Raji (cell line): ENCODE data around the gene GRHPR.
A peak's percentile ranks its signal among the peaks of the same experiment; 100 is the strongest.

ENCODE experiments used
- POLR2A ChIP-seq: IDR thresholded peaks from 2 replicates; pipeline ENCODE4 v1.6.1; 2011; ENCODE audit warnings: low read depth, low read length, control low read depth; ENCODE audit not compliant: insufficient read depth

Gene GRHPR

GRCh38 chr9:37446401-37446800 lies 23.9 kb downstream of the GRHPR start:
- no peak for TF ChIP-seq POLR2A

DNA sequence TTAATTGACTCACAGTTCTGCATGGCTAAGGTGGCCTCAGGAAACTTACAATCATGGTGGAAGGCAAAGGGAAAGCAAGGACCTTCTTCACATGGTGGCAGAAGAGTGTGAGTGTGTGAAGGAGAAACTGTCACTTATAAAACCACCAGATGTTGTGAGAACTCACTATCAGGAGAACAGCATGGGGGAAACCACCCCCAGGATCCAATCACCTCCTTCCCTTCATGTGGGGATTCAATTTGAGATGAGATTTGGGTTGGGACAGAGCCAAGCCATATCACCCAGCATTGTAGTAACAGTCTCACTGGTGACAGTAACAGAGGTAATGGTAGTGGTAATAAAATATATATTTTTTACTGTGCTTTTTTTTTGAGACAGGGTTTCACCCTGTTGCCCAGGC lies 24.6 kb downstream of the GRHPR start:
- no peak for TF ChIP-seq POLR2A

- TF ChIP-seq POLR2A = no peak
These were observed 27.6 kb downstream of the GRHPR start for GRCh38 chr9:37449862-37450632.

- TF ChIP-seq POLR2A = no peak
These were observed 29.1 kb downstream of the GRHPR start for GRCh38 chr9:37451628-37452027.

DNA sequence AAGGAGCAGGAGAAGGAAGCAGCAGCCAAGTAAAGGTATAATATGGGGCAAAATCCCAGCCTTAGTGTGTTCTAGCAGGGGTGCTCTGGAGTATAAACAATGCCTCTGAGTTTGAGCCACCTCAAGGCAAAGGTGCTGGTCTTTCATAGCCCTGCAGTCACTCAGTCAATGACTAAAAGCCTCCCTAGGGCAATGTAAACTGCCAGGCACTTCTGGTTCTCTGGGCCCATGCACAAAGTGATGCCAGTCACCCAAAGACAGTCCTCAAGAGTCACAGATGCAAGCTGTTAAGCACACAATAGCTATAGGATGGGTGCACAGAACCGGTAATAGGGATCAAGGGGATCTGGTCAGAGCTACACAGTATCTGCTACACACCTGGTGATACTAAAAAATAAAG lies 30.1 kb downstream of the GRHPR start:
- no peak for TF ChIP-seq POLR2A

DNA sequence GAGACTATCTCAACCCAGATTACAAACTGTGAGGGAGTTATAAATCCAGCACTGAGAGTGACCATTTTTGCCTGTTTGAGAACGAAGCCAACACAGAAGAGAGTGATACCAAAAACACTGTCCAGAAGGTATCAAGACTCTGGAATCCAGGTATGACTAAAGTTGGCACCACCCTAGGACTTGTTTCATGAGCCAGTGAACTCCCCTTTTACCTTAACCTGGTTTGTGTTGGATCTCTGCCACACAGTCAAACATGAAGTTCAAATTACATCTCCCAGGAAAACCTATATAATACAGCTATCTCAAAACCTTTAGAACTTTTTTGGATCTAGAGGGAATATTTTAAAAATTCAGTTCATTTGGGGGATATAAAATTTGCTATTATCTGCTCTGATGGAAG lies 31.3 kb downstream of the GRHPR start:
- TF ChIP-seq POLR2A = no peak

- no peak for TF ChIP-seq POLR2A
These were observed 31.7 kb downstream of the GRHPR start for GRCh38 chr9:37454238-37454637.

DNA sequence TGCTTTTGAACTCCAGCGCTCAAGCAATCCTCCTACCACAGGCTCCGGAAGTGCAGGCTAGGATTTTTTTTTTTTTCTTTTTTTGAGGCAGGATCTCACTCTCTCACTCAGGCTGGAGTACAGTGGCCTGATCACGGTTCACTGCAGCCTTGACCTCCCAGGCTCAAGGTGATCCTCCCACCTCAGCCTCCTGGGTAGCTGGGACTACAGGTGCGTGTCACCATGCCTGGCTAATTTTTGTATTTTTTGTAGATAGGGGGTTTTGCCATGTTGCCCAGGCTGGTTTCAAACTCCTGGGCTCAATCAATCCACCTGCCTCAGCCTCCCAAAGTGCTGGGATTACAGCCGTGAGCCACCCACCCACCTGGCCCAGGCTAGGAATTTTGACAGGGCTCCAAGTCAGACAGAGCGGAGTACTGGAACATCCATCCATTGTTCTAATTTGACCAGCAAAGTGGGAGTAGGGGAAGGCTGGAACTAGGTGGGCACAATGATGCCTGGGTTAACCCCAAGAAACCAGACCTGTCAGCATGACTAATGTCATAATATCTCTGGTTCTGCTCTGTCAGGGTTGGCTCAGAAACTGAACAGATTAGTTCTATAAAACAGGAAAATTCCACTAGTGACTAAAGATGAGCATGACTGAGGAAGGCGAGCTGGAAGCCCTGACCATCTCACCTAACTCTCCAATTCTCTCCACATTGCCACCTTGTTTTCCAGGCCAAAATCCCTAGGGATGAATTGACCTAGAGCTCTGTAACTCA lies 33.6 kb downstream of the GRHPR start:
- TF ChIP-seq POLR2A = no peak

DNA sequence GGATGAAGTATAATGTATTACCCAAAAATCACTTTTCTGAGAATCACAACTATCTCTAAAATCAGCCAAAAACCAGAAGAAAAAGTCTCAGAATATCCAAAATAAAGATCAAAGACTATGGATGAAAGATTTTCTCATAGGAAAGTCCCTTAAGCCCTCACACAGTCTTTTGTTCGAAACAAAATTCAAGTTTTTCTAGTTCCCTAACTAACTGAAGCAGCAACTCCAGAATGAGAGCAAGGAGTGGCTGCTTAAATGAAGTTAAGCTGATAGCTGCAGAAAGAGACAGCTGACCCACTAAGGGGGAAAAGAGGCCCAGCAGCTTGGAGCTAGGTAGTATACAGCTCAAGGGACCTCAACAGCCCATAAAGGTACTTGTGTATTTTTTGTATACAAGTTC lies 34.3 kb downstream of the GRHPR start:
- no peak for TF ChIP-seq POLR2A

DNA sequence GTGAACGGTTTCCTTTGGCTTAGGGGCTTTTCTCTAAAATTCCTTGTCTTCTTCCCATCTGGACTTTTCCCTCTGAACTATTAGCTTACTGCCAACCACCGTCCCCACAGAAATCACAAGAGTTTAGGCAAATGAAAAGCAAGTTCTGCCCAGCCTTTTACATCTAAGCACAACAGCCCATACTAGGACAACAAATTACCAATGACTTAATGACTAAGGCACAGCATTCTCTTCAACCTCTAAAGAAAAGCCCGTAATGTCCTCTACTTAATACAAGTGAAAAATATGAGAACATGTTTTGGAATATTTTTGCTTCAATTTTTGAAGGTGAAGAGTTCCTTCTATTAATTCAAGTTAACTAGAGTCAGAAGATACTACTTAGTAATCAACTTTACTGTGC lies 41.5 kb downstream of the GRHPR start:
- no peak for TF ChIP-seq POLR2A

DNA sequence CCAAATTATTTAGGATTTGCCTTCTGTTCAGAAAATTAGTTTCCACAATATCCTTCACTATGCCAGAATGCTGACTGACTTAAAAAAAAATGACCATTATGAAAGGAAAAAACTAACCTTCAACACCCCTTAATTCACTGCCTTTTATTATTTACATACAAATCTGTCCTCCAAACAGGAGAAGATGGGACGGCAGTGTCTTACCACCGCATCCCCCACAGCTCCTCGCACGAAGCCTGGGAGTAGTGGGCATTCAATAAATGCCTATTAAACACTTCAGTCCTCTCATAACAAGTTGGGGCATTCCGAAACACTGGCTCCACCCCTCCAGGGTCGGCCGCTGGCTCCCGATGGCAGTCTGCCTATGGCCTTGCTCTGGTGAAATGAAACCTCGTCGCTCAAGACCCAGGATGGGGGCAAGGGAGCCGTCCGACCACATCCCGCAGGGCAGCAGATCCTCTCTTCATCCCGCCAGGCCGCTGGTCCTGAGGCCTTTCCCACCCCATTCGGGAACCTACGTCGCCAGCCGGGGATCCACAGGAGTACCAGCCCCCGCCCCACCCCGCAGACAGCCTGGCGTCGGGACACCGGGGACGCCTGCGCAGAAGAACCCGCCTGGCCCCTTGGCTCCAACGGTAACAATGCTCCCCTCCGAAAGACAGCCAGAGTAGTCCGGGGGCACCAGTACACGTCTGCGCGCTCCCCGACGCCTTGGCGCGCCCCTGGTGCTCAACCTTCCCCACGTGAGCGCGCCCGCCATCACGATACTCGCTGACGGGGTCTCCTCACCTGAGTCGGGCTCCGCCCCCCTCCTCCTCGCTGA lies 42.1 kb downstream of the GRHPR start:
- peak; percentile 78 for TF ChIP-seq POLR2A

- peak; percentile 77 for TF ChIP-seq POLR2A
These were observed 42.9 kb downstream of the GRHPR start, which contains the start of gene ZBTB5 for GRCh38 chr9:37465249-37466036. Gene ZBTB5 (minus strand): TSS chr9:37465450. CDS start chr9:37442551, 22,899 bp downstream.

- peak; percentile 14 for TF ChIP-seq POLR2A
These were observed 43.7 kb downstream of the GRHPR start for GRCh38 chr9:37466037-37466709.

DNA sequence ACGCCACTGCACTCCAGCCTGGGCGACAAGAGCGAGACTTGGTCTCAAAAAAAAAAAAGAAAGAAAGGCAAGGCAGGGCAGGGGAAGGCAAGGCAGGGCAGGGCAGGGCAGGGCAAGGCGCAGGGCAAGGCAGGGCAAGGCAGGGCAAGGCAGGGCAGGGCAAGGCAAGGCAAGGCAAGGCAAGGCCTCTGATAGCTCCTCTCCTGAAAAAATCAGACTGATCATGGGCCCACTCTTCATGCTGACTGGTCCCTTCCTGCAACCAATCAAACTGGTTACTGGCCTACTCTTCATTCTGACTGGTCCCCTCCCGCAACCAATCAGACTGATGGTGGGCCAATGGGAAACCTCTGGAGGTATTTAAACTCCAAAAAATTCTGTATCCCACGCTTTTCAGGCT lies 46.1 kb downstream of the GRHPR start:
- no peak for TF ChIP-seq POLR2A
